ENCODE data around the gene DUSP16.

DNA sequence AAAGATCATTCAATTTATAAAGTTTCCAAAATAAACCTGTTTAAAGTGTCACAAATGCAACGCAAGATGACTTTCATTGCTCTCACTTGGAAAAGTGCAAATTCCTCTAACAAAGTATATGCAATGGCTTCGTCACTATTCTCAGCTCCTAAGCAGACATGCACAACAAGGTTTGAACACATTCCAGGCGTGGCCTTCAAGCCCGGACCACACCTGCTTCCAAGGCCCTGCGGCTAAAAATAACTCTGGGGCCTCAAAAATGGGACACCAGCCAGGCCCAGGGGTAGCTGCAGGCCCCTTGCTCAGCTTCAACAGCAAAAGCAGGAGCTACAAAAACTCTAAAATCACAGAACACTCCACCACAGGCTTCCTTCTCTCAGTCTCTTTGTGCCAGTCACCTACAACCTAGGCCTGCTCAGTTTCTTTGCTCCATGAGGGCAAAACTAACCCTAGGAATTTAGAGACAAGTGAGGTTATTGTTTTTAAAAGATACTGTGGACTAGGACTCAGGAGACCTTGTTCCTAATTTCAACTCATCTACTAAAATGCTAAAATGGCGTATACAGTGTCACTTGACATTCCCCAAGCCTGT lies 29.3 kb downstream of the DUSP16 start:
- TF ChIP-seq, protein P1, sequence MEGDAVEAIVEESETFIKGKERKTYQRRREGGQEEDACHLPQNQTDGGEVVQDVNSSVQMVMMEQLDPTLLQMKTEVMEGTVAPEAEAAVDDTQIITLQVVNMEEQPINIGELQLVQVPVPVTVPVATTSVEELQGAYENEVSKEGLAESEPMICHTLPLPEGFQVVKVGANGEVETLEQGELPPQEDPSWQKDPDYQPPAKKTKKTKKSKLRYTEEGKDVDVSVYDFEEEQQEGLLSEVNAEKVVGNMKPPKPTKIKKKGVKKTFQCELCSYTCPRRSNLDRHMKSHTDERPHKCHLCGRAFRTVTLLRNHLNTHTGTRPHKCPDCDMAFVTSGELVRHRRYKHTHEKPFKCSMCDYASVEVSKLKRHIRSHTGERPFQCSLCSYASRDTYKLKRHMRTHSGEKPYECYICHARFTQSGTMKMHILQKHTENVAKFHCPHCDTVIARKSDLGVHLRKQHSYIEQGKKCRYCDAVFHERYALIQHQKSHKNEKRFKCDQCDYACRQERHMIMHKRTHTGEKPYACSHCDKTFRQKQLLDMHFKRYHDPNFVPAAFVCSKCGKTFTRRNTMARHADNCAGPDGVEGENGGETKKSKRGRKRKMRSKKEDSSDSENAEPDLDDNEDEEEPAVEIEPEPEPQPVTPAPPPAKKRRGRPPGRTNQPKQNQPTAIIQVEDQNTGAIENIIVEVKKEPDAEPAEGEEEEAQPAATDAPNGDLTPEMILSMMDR (IDR thresholded peaks at IDR 0.05; ENCODE audit: control extremely low read depth in 1 of 3, insufficient read depth in 1 of 3, low read depth in 1 of 3, low read length in 3 of 3) = no peak
- no peak for TF ChIP-seq RAD21 (IDR thresholded peaks at IDR 0.05 in 1 of 2, conservative IDR thresholded peaks at IDR 0.05 in 1 of 2; ENCODE audit: low read depth in 2 of 2, low read length in 2 of 2)
